Activated naive CD4-positive, alpha-beta T cell treated with Interleukin-2 at 50 U/mL for 16 hours (primary cell): ENCODE measurements around the gene MACROH2A2.
"Not testable (repeated sequence)": the region's sequence is repeated elsewhere in the genome, so short reads cannot be mapped to it uniquely, and the experiment has no call there.

ENCODE experiments used
- DNase-seq: peaks from one replicate; pipeline ENCODE4 v3.0.0-alpha.2; 2020

The MACROH2A2 gene

DNA sequence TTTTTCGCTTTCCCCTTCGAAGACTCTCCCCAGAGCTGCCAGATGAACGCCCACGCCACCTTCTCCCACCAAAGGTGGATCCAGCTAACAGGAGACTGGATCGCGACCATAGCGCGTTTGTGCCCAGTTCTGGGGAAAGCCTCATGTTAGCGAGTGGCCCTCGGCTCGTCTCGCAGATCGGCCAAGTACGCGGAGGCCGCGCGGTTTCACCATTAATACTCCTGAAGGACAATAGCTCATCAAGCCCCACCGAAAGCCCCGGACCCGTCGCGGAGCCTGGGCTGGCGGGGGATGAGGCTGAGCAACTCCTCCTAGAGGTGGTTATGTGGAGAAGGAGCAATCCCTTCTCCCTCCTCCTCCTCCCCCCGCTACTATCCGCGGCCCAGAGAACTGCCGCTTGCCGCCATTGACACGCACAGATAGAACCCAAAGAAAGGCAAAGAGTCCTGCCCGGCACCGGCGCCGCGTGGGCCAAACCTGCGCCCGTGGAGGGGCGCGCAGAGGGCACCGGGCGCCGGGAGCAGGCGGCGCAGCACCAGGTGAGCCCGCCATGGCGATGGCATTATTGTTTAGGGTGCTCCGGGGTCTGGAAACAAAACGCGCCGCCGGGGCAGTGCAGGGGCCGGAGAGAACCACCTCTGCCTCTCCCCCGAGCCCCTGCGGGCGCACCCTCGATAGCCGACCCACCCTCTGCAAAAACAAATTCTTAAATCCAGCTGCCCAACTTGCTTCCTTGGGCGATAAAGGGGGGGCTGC is at the start of gene MACROH2A2:
Gene MACROH2A2 (plus strand): TSS at position 385 of the 756 bp plus-strand sequence. CDS start 22,813 bp downstream, outside the sequence.
- DNase-seq, result no peak

GRCh38 chr10:70007116-70007820 is 45.4 kb upstream of the MACROH2A2 start:
- DNase-seq, result no peak

- no peak for DNase-seq
These were observed 21.4 kb upstream of the MACROH2A2 start for GRCh38 chr10:70031215-70031614.

GRCh38 chr10:70032667-70033289 is 19.9 kb upstream of the MACROH2A2 start:
- no peak for DNase-seq

- no peak for DNase-seq
These were observed 18.4 kb upstream of the MACROH2A2 start for GRCh38 chr10:70034232-70034631.

GRCh38 chr10:70035531-70035930 is 17.1 kb upstream of the MACROH2A2 start:
- DNase-seq, result no peak

DNA sequence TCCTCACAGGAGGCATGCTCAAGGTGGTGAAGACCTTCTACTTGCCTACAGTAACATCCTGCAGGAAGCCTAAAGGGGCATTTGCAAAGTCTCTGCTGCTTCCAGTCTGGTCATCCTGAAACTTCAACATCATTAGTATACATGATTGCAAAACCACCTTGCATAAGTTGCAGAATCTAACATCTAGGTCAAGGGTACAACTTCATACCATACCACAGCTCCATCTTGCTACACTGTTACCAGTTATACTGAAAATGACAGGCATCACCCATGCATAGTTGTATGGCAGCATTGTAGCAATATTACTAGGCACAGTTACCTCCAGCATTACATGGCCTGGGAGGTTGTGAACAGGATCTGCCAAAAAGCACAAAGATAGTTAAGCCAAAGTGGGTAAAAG is 13.7 kb upstream of the MACROH2A2 start:
- DNase-seq, result no peak

- no peak for DNase-seq
These were observed 11.6 kb upstream of the MACROH2A2 start for GRCh38 chr10:70041016-70041415.

DNA sequence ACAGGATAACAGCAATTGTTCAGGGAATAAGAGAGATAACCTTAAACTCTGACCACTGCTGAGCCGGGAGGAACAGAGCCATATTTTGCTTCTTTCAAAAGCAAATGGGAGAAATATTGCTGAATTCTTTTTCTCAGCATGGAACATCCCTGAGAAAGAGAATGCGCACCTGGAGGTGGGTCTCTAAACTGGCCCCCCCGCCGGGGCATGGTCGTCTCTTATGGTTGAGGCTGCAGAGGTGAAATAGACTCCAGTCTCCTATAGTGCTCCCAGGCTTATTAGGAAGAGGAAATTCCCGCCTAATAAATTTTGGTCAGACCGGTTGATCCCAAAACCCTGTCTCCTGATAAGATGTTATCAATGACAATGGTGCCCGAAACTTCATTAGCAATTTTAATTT is 10.9 kb upstream of the MACROH2A2 start:
- not testable (repeated sequence) for DNase-seq

DNA sequence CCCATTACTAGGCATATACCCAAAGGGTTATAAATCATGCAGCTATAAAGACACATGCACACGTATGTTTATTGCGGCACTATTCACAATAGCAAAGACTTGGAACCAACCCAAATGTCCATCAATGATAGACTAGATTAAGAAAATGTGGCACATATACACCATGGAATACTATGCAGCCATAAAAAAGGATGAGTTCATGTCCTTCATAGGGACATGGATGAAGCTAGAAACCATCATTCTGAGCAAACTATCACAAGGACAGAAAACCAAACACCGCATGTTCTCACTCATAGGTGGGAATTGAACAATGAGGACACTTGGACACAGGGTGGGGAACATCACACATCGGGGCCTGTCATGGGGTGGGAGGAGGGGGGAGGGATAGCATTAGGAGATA is 5.6 kb upstream of the MACROH2A2 start:
- not testable (repeated sequence) for DNase-seq

DNA sequence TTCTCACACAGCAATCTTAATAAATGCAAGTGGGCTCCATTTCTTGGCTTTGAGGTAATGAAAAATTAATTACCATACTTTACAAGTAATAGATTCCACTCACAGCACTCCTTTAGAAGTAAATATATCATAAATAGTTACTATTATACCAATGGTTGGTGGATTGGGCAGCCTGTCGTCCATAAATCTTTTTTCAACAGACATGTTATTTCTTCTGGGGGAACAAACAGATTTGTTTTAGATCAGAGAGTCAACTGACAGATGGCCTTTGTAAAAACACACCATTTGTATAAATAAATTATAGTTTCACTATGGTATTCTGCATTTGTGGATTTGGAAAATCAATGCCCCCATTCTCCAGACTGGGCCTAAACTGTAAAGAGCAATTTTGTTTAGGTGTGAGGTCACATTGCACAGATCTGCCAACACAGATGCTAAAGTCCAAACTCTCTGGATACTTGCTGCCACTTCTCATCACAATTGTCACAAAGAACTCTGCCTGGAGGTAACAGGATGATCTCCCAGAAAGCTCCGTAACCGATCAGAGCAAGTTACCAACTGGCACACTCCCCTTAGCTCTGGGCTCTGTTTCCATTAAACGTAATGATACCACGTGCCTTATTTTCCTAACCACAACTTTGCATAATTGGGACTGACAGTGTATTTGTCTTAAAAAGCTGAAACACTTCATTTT is 4.5 kb upstream of the MACROH2A2 start:
- DNase-seq, result no peak

DNA sequence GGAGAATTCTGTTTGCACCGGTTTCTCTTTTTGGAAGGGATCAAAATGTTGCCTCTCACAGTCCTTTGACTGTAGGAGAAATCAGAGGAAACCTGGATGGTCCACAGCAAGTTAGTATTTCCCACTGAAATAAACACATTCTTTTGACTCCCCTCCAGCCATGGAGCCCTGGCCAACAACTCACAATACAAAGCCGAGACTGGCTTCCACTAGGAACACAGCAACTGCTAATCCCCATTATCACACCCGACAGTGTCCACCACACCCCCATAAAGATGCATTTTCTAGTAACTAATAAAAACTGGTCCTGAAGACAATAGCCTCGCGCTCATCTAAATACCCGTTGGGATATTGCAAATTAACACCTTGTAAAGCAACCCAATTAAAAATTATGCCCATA is 798 bp upstream of the MACROH2A2 start:
- no peak for DNase-seq

GRCh38 chr10:70053218-70053840 is 683 bp downstream of the MACROH2A2 start:
- DNase-seq, result no peak

GRCh38 chr10:70053841-70054288 is 1.2 kb downstream of the MACROH2A2 start:
- no peak for DNase-seq

GRCh38 chr10:70054902-70055301 is 2.3 kb downstream of the MACROH2A2 start:
- DNase-seq, result no peak

DNA sequence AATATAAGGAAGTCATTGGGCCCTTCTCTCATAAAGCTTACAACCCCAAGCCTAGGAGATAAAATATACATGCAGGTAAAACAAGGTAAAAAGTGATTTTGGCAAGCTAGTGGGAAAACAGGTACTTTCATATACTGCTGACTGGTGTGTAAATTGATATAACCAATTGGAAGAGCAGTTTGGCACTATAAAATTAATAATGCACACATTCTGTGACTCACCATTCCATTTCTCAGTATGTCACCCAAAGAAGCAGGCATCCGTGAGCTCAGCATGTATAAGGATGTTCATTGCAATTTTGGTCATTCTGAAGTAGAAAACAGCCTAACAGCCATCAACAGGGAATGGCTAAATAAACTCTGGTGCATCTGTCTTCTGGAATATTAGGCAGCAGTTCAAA is 2.9 kb downstream of the MACROH2A2 start:
- DNase-seq, result no peak

- DNase-seq, result no peak
These were observed 4.7 kb downstream of the MACROH2A2 start for GRCh38 chr10:70057306-70057705.

DNA sequence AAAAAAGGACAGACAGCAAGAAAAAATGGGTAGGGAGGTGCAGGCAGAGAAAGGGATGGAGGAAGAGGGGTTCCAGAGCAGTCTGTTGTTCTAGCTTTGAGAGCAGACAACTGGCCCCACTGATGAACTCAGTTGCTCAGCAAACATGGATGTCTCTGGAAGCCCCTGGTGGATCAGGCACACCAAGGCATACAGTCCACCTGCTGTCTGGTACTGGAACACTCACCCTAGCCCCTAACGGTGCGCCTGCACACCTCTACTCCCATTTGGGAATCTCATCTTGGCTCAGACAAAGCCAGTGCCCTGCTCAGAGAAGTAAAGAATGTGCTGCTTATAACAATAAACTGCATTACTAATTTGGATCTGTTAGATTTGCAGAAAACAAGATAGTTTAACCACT is 7.7 kb downstream of the MACROH2A2 start:
- DNase-seq, result no peak

- DNase-seq, result no peak
These were observed 10.9 kb downstream of the MACROH2A2 start for GRCh38 chr10:70063418-70064098.

DNA sequence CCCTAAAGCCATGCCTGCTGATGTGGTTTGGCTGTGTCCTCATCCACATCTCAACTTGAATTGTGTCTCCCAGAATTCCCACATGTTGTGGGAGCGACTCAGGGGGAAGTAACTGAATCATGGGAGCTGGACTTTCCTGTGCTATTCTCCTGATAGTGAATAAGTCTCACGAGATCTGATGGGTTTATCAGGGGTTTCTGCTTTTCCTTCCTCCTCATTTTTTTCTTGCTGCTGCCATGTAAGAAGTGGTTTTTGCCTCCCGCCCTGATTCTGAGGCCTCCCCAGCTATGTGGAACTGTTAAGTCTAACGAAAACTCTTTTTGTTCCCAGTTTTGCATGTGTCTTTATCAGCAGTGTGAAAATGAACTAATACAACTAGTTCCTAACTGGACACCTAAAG is 11.8 kb downstream of the MACROH2A2 start:
- no peak for DNase-seq

DNA sequence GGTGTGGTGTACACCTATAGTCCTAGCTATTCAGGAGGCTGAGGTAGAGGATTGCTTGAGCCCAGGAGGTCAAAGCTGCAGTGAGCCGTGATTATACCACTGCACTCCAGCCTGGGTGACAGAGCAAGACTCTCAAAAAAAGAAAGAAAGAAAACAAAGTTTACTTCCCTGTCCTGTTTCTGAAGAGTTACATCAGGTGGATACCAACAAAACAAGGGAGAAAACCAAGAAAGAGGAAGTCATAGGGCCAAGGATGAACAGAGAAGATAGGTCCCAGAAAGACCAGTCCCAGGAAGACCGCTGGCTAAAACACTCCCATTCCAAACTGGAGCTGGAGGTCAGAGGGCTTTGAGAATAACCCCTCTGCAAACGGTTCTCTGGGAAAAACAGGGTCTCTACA is 13.5 kb downstream of the MACROH2A2 start:
- no peak for DNase-seq

DNA sequence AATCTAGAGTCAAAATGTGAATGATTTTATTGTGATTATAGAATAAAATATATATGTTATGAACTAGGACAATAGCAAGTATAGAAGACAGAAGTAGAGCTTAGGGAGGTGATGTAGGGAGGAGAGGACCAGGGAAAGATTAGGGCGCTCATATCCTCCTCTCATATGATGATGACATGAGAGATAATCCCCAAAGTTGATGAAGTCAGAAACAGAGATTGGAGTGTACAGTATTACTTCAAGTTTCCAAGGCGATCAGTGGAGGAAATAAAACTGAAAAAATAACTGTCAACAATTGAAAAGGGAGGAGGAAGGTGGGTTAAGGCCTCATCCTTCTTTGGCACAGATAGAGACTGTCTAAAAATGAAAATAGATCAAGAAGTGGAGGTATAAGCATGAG is 14.9 kb downstream of the MACROH2A2 start:
- no peak for DNase-seq
